Upper lobe of left lung (tissue), 4 donors: ENCODE results near the gene RABL6.

Experiments
- CTCF ChIP-seq, 6 experiments: fragments of 450-650 bp in 4 of 6; fragments of 200-600 bp in 2 of 6; sonication (generic) in 2 of 6; IDR thresholded peaks; one replicate each; pipeline ENCODE4 v1.5.1; 2016 to 2019; ENCODE audit warnings: antibody characterized with exemption in 6 of 6
- POLR2AphosphoS5 ChIP-seq, 2 donors: sonication (generic); formaldehyde crosslinking; IDR thresholded peaks; one replicate each; pipeline ENCODE4 v1.5.1; 2017; ENCODE audit warnings: antibody characterized with exemption in 2 of 2

- TF ChIP-seq CTCF (IDR thresholded peaks at IDR 0.05) (no peak), POLR2AphosphoS5 (IDR thresholded peaks at IDR 0.05) (no peak)
Measured at GRCh38 chr9:136862849-136863622, 55.3 kb downstream of the RABL6 start.
